Esophagus (tissue), 2 donors: Measurements from ENCODE around the gene SLC22A31. TPM values are rescaled to one million over a fixed set of nuclear protein-coding genes. Genes with fewer than 3 reads are reported as not detected.
"Not testable (repeated sequence)": the region's sequence is repeated elsewhere in the genome, so short reads cannot be mapped to it uniquely, and the experiment has no call there.

Source experiments
- H3K27ac ChIP-seq, 2 donors: one replicate each; pipeline ENCODE4 v1.5.1; 2013; ENCODE audit warnings: low read depth in 2 of 2, mild to moderate bottlenecking in 2 of 2, inconsistent platforms in 1 of 2, low read length in 1 of 2, moderate library complexity in 1 of 2
- H3K27me3 ChIP-seq, 2 donors: one replicate each; pipeline ENCODE4 v1.6.1; 2013; ENCODE audit warnings: low read length in 2 of 2, control low read depth in 1 of 2, mild to moderate bottlenecking in 1 of 2; ENCODE audit not compliant: insufficient read depth in 2 of 2, control insufficient read depth in 1 of 2
- H3K36me3 ChIP-seq, 2 donors: one replicate each; pipeline ENCODE4 v1.6.1; 2013; ENCODE audit warnings: low read length in 1 of 2; ENCODE audit not compliant: control insufficient read depth in 2 of 2, insufficient read depth in 2 of 2
- H3K4me1 ChIP-seq, 2 donors: one replicate each; pipeline ENCODE4 v1.6.1; 2013; ENCODE audit warnings: low read length in 1 of 2; ENCODE audit not compliant: control insufficient read depth in 2 of 2, insufficient read depth in 2 of 2
- H3K4me3 ChIP-seq, 2 donors: one replicate each; pipeline ENCODE4 v1.5.1; 2013; ENCODE audit warnings: low read length in 2 of 2, mild to moderate bottlenecking in 2 of 2, low read depth in 1 of 2, moderate library complexity in 1 of 2
- H3K9me3 ChIP-seq, 2 donors: one replicate each; pipeline ENCODE4 v1.6.1; 2013; ENCODE audit warnings: mild to moderate bottlenecking in 2 of 2, low read depth in 1 of 2, low read length in 1 of 2, moderate library complexity in 1 of 2; ENCODE audit not compliant: control insufficient read depth in 2 of 2, insufficient read depth in 1 of 2
- WGBS, 2 donors: extraction: QIAGEN DNeasy Blood & Tissue Kit; methylation state at CpG; one replicate each; pipeline ENCODE4 v1.1.7; 2013; 5-methylcytosine and 5-hydroxymethylcytosine counted together
- polyA plus RNA-seq, 2 donors: library from polyadenylated mRNA; stranded (reverse); fragments of 200-250 nt; gene quantifications; one replicate each; pipeline ENCODE4 v1.2.3, GENCODE V29; 2013
- donor health status: healthy with polysubstance abuse.
- donor health status: Bipolar disorder and iron deficiency.

The SLC22A31 gene
- polyA plus RNA-seq, 2 donors: 0.14 to 0.16 TPM

GRCh38 chr16:89188471-89189357 is 11.6 kb downstream of the SLC22A31 start:
- H3K4me3 ChIP-seq, H3K27ac ChIP-seq, H3K36me3 ChIP-seq, H3K4me1 ChIP-seq, H3K9me3 ChIP-seq, H3K27me3 ChIP-seq: not testable (repeated sequence)
- WGBS, 2 donors: 92 to 94% methylated on average over 25 of the region's 25 CpGs

GRCh38 chr16:89187770-89188392 is 12.5 kb downstream of the SLC22A31 start:
- WGBS, 2 donors: 67 to 75% methylated on average over 19 of the region's 19 CpGs
- H3K27ac ChIP-seq: no peak overlapping the region
- H3K27me3 ChIP-seq: peaks cover 0 to 5% of the 10 kb centered on the region in 2 donors
- no peaks in the 10 kb centered on the region for H3K9me3 ChIP-seq
- H3K4me1 ChIP-seq: peaks cover 3 to 6% of the 10 kb centered on the region in 2 donors
- H3K4me3 ChIP-seq: no peak overlapping the region
- no peaks in the 10 kb centered on the region for H3K36me3 ChIP-seq

- H3K27ac ChIP-seq: no peak overlapping the region
- H3K4me1 ChIP-seq: peaks cover 2 to 4% of the 10 kb centered on the region in 2 donors
- peaks cover 0 to 5% of the 10 kb centered on the region in 2 donors for H3K27me3 ChIP-seq
- H3K4me3 ChIP-seq: no peak overlapping the region
- 61 to 65% methylated on average over 19 of the region's 19 CpGs for WGBS, 2 donors
- no peaks in the 10 kb centered on the region for H3K9me3 ChIP-seq
- no peaks in the 10 kb centered on the region for H3K36me3 ChIP-seq
Observed at GRCh38 chr16:89187032-89187769, 13.1 kb downstream of the SLC22A31 start.

- 88% methylated on average over 20 of the region's 20 CpGs for WGBS, 2 donors
Observed at GRCh38 chr16:89186593-89187031, 13.7 kb downstream of the SLC22A31 start.

GRCh38 chr16:89185887-89186592 is 14.3 kb downstream of the SLC22A31 start:
- not testable (repeated sequence) for H3K36me3 ChIP-seq, H3K27me3 ChIP-seq, H3K27ac ChIP-seq, H3K4me1 ChIP-seq, H3K9me3 ChIP-seq, H3K4me3 ChIP-seq
- WGBS, 2 donors: 91 to 93% methylated on average over 30 of the region's 30 CpGs

More at GRCh38 chr16:89186593-89187031, 13.7 kb downstream of the SLC22A31 start:
- not testable (repeated sequence) for H3K36me3 ChIP-seq, H3K27ac ChIP-seq, H3K4me1 ChIP-seq, H3K9me3 ChIP-seq, H3K4me3 ChIP-seq, H3K27me3 ChIP-seq

- Histone ChIP-seq H3K4me1 (peaks cover 0 to 2% of the 10 kb centered on the region in 2 donors), H3K27ac (no peak overlapping the region), H3K27me3 (no peaks in the 10 kb centered on the region), H3K4me3 (no peak overlapping the region), H3K36me3 (no peaks in the 10 kb centered on the region), H3K9me3 (no peaks in the 10 kb centered on the region)
- WGBS, 2 donors: 70 to 81% methylated on average over 46 to 48 of the region's 48 CpGs
Observed at GRCh38 chr16:89184933-89185794, 15.2 kb downstream of the SLC22A31 start.

GRCh38 chr16:89184677-89184932 is 15.7 kb downstream of the SLC22A31 start:
- H3K36me3 ChIP-seq: no peaks in the 10 kb centered on the region
- H3K27ac ChIP-seq: no peak overlapping the region
- 75 to 77% methylated on average over 9 of the region's 9 CpGs for WGBS, 2 donors
- no peaks in the 10 kb centered on the region for H3K9me3 ChIP-seq
- H3K4me3 ChIP-seq: no peak overlapping the region
- H3K4me1 ChIP-seq: peaks cover 0 to 2% of the 10 kb centered on the region in 2 donors
- no peaks in the 10 kb centered on the region for H3K27me3 ChIP-seq

- Histone ChIP-seq H3K36me3 (no peaks in the 10 kb centered on the region), H3K9me3 (no peaks in the 10 kb centered on the region), H3K4me1 (peaks cover 0 to 2% of the 10 kb centered on the region in 2 donors), H3K27me3 (no peaks in the 10 kb centered on the region), H3K27ac (no peak overlapping the region), H3K4me3 (no peak overlapping the region)
- 68 to 70% methylated on average over 26 of the region's 26 CpGs for WGBS, 2 donors
Observed at GRCh38 chr16:89183975-89184676, 16.2 kb downstream of the SLC22A31 start.
